GM12864 (cell line): ENCODE results near the gene SAE1.
"Not testable (repeated sequence)": the region's sequence is repeated elsewhere in the genome, so short reads cannot be mapped to it uniquely, and the experiment has no call there.

Experiments used
- DNase-seq: peaks from one replicate; pipeline ENCODE4 v3.0.0-alpha.2; 2011; ENCODE audit warnings: low read depth
- H3K4me3 ChIP-seq: 2 replicates; pipeline ENCODE4 v1.5.1; 2011; ENCODE audit warnings: mild to moderate bottlenecking, low read depth, low read length, control low read depth
- CTCF ChIP-seq: IDR thresholded peaks from 2 replicates; pipeline ENCODE4 v1.5.1; 2011; ENCODE audit warnings: low read depth, mild to moderate bottlenecking, moderate library complexity, low read length, control low read depth, inconsistent platforms; ENCODE audit errors: missing control alignments

SAE1 gene

GRCh38 chr19:47130120-47130588 is 481 bp upstream of the SAE1 start:
- no peak for DNase-seq
- no peak for TF ChIP-seq CTCF
- H3K4me3 ChIP-seq = no peak overlapping the region

- peak overlapping the region; percentile 70 for H3K4me3 ChIP-seq
- no peak for DNase-seq
- TF ChIP-seq CTCF = no peak
Measured at GRCh38 chr19:47132194-47132852, 1.7 kb downstream of the SAE1 start.

- H3K4me3 ChIP-seq = no peak overlapping the region
- TF ChIP-seq CTCF = no peak
- no peak for DNase-seq
Measured at GRCh38 chr19:47133021-47133471, 2.4 kb downstream of the SAE1 start.

- H3K4me3 ChIP-seq = no peak overlapping the region
- no peak for TF ChIP-seq CTCF
- DNase-seq = no peak
Measured at GRCh38 chr19:47134545-47134944, 3.9 kb downstream of the SAE1 start.

GRCh38 chr19:47135156-47135555 is 4.5 kb downstream of the SAE1 start:
- TF ChIP-seq CTCF = no peak
- DNase-seq = no peak
- no peak overlapping the region for H3K4me3 ChIP-seq

- H3K4me3 ChIP-seq, DNase-seq: not testable (repeated sequence)
Measured at GRCh38 chr19:47141252-47141651, 10.6 kb downstream of the SAE1 start.

- TF ChIP-seq CTCF = no peak
- no peak overlapping the region for H3K4me3 ChIP-seq
- DNase-seq = no peak
Measured at GRCh38 chr19:47141695-47142094, 11.1 kb downstream of the SAE1 start.

- no peak overlapping the region for H3K4me3 ChIP-seq
- DNase-seq = no peak
- no peak for TF ChIP-seq CTCF
Measured at GRCh38 chr19:47142779-47143178, 12.1 kb downstream of the SAE1 start.
